Effector CD4-positive, alpha-beta T cell (primary cell): ENCODE results near the gene ASS1.

Experiments used
- DNase-seq: peaks from one replicate; pipeline ENCODE4 v3.0.0-alpha.2; 2020

Gene ASS1

GRCh38 chr9:130537346-130538050 lies 92.7 kb downstream of the ASS1 start:
- no peak for DNase-seq

DNA sequence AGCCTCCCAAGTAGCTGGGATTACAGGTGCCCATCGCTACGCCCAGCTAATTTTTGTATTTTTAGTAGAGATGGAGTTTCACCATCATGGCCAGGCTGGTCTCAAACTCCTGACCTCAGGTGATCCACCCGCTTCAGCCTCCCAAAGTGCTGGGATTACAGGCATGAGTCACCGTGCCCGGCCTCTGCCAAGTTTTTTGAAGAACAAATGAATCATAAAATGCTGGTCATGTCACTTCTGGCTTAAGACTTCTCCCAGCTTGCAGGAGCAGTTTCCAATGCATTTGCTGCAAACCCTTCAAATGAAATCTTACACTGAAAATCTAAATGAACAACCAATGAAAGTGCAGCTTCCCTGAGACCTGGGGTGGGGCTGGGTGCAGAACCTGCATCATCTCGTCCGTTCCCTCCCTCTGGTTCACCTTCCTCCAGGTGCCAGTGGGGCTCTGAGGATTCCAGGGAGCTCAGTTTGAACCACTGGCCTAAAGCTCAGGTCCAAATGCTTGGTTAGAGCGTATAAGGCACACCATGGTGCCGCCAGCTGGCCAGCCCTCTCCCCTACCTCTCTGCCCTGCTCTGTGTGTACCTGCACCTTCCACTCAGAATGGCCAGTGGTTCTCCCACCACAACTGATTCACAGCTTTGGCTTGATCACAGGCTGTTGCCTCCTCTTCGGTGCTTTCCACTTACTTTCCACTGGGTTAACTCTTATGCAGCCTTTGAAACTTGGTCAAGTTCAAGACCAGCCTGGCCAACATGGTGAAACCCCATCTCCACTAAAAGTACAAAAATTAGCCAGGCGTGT lies 94.9 kb downstream of the ASS1 start:
- DNase-seq, result no peak

GRCh38 chr9:130541533-130541932 lies 96.8 kb downstream of the ASS1 start:
- DNase-seq, result no peak

DNA sequence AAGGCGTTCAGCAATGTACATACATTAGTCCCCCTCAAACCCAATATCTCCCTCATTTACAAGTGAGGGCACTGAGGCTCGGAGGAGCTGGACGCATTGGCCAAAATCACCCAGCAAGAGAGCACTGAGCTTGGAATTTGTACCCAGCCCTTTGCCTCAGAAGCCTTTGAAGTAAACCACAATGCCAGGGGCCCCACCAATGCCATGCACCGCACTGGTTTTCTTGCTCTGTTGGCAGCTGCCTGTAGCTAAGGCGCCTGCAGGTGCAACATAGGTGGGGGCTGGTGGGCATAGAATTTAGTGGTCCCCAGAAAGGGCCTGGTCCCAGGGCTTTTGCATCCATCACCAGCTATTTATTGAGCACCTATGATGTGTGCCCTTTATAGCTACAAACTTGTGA lies 97.3 kb downstream of the ASS1 start:
- DNase-seq, result no peak

DNA sequence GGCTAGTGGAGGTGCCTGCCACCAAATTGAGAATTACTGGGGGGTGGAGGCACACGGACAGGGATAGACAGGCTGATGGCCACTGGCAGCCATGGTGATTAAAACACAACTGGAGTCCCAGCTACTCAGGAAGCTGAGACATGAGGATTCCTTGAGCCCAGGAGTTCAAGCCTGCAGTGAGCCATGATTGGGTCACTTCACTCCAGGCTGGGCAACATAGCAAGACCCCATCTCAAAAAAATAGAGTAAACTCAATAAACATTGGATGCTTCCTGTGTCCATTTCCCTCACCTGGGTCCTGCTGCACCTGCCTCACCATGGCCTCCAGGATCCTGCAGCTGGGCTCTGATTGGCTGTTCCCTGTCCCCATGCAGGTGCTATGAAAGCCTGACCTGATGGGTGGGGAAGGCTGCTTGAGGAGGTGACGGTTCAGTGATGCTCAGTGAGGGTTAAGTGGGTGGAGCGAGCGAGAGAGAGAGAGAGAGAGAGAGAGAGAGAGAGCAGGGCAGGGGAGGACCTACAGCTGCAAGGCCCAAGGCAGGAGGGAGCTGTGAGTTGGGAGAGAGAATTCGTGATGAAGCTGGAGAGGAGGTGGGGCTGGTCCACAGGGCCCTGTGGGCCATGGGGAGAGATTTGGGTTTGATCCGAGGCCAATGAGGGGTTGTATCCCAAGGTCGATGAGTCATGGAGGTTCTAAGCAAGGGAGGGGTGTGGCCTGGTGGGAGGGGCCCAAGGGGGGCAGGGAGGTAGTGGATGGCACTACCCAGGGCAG lies 97.9 kb downstream of the ASS1 start:
- DNase-seq, result no peak

DNA sequence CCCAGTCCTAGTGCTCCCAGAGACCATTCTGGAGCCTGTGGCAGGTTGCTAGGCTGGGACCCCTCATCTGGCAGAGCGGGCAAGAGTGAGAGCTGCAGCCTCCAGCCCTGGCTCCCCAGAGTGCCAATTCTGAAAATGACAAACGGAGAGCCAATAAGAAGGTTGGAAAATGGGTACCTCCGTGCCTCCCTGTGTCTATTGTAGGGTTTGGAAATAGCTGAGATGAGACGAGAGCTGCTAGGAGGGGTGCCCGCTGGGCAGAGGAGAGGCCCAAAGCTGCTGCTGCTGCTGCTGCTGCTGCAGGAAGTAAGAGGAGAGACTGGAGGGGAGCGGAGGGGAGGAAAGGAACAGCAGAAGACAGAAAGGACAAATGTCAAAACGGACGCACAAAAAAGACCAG lies 98.6 kb downstream of the ASS1 start:
- DNase-seq, result no peak

DNA sequence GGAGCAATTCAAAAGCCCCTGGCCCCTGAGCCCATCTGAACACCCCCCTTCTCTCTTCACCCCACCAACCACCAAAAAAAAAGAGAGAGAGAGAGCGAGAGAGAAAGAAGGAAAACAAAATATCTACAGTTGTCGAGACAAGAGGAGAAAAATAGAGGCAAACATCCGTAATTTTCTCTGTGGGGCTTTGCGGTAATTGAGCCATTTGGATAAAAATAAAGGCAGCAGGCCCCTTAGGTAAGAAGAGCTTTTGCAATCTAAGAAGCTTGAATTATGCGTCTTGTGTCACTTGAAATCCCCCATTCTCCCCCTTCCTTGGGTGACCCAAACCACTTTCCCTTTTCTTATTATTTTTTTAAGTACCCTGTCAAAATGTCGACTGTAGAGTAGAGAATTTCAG lies 99.1 kb downstream of the ASS1 start:
- DNase-seq, result no peak

GRCh38 chr9:130544364-130544763 lies 99.6 kb downstream of the ASS1 start:
- DNase-seq, result no peak

DNA sequence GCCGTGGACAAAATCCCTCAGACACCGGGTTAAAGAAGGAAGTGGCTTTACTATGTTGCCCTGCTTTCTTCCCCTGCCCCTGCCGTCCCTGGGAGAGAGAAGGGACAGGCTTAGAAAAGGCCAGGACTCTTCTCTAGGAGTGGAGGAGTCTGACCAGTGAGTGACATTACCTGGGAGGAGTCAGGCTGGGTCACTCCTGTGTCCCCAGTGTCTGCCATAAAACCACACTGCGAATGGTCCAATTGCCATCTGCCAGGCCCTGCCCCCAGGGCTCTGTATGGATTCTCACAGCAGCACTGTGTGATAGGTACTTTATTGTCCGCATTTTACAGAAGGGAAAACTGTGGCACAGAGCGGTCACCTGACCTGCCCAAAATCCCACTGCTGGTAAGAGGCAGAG lies 103.3 kb downstream of the ASS1 start:
- DNase-seq, result no peak

DNA sequence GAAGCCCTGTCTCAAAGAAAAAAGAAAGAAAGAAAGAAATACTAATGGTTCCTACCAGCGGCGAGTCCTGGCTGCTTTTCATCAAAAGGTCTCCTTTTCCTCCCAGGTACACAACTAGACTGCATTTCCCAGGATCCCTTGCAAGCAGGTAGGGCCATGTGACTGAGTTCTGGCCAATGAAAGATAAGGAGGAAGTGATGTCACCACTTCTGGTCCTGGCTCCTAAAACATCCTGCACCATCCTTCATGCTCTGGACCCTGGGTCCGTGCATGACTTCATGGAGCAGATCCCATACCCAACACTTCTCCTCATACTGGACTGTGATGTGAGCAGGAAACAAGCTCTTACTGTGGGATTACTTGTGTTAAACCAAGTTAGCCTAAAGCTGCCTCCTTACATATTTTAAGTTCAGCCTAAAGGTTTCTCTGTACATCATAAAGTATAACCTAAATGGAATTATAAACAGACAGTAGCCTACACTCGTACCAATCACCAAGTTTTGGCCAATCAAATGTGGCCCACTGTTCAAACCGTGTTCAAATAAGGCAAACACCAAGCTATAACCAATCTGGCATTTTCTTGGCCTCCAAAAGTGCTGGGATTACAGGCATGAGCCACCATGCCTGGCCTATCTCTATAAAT lies 104.5 kb downstream of the ASS1 start:
- DNase-seq, result no peak
